HEK293 (cell line): ENCODE measurements around the gene SLAMF7.

Experiments used
- CTCF ChIP-seq: fragments of 450-650 bp; formaldehyde crosslinking; IDR thresholded peaks from 2 replicates; pipeline ENCODE4 v1.5.1; 2016; ENCODE audit warnings: missing biosample characterization, missing genetic modification characterization
- SALL2 ChIP-seq: fragments of 450-650 bp; formaldehyde crosslinking; IDR thresholded peaks from 2 replicates; pipeline ENCODE4 v1.5.0; 2017; ENCODE audit warnings: missing biosample characterization, mild to moderate bottlenecking, missing genetic modification characterization, borderline replicate concordance
- SETDB1 ChIP-seq: IDR thresholded peaks from one replicate; pipeline ENCODE4 v1.6.1; 2017; ENCODE audit warnings: mild to moderate bottlenecking, low read length, moderate library complexity, mixed read lengths; ENCODE audit not compliant: insufficient read length
- YY1 ChIP-seq: fragments of 450-650 bp; formaldehyde crosslinking; IDR thresholded peaks from 2 replicates; pipeline ENCODE4 v1.5.1; 2018; ENCODE audit warnings: missing biosample characterization, missing genetic modification characterization
- ZBTB17 ChIP-seq: fragments of 450-650 bp; formaldehyde crosslinking; IDR thresholded peaks from 2 replicates; pipeline ENCODE4 v1.5.1; 2016; ENCODE audit warnings: missing biosample characterization, missing genetic modification characterization
- ZBTB44 ChIP-seq: fragments of 450-650 bp; IDR thresholded peaks from 2 replicates; pipeline ENCODE4 v1.5.1; 2018; ENCODE audit warnings: missing biosample characterization, mild to moderate bottlenecking, missing genetic modification characterization
- ZNF10 ChIP-seq: fragments of 450-650 bp; formaldehyde crosslinking; IDR thresholded peaks from 2 replicates; pipeline ENCODE4 v1.5.1; 2017; ENCODE audit warnings: missing biosample characterization, missing genetic modification characterization
- ZNF274 ChIP-seq, 2 experiments: fragments of 200-500 bp in 1 of 2; fragments of 450-650 bp in 1 of 2; sonication (Bioruptor generic) in 1 of 2; formaldehyde crosslinking in 1 of 2; IDR thresholded peaks; 2 replicates each; pipeline versions ENCODE4 v1.5.1 to v1.6.1; 2014 to 2016; ENCODE audit warnings: borderline replicate concordance in 1 of 2, inconsistent platforms in 1 of 2, low read length in 1 of 2, missing biosample characterization in 1 of 2, missing genetic modification characterization in 1 of 2
- ZNF670 ChIP-seq: fragments of 450-650 bp; formaldehyde crosslinking; IDR thresholded peaks from 2 replicates; pipeline ENCODE4 v1.5.1; 2016; ENCODE audit warnings: missing biosample characterization, missing genetic modification characterization, low read depth
- TF ChIP-seq, protein P1 (sequence below): fragments of 450-650 bp; formaldehyde crosslinking; IDR thresholded peaks from 2 replicates; pipeline ENCODE4 v1.5.1; 2017; ENCODE audit warnings: missing biosample characterization, missing genetic modification characterization
- TF ChIP-seq, protein P2 (sequence below): fragments of 450-650 bp; formaldehyde crosslinking; IDR thresholded peaks from 2 replicates; pipeline ENCODE4 v1.5.1; 2016; ENCODE audit warnings: missing biosample characterization, missing genetic modification characterization
- TF ChIP-seq, protein P3 (sequence below): fragments of 450-650 bp; formaldehyde crosslinking; IDR thresholded peaks from 2 replicates; pipeline ENCODE4 v1.5.1; 2016; ENCODE audit warnings: missing biosample characterization, missing genetic modification characterization
- TF ChIP-seq, protein P4 (sequence below): fragments of 450-650 bp; formaldehyde crosslinking; IDR thresholded peaks from 2 replicates; pipeline ENCODE4 v1.5.1; 2016; ENCODE audit warnings: missing biosample characterization, missing genetic modification characterization

DNA sequence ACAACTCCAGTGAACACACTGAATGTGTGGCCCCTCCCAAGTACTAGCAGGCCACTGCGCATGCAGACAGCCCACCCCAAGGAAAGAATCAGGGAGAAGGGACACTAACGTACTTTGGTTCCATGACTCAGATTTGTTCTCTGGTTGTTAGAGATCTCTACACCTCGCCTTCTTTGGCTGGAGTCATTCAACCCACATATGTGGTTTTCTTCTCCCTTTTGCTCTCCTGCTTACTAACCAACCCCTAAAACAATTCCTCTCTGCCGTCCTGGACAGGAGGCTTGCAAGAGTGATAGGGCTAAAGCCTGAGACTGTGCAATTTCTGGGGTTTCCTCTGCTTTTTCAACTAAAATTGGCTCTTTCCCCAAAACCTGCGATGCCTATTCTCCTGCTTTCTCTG, 21.7 kb upstream of the SLAMF7 start:
- TF ChIP-seq ZBTB17 (tag by site-specific recombination) (no peak), CTCF (tag by site-specific recombination) (no peak), ZNF10 (tag by site-specific recombination) (no peak), SALL2 (tag by site-specific recombination) (no peak), ZBTB44 (no peak), SETDB1 (no peak), YY1 (tag by site-specific recombination) (no peak), ZNF274 (IDR thresholded peaks at IDR 0.05; ENCODE audit: low read length) (no peak), ZNF274 (tag by site-specific recombination; IDR thresholded peaks at IDR 0.05; ENCODE audit: borderline replicate concordance) (no peak), ZNF670 (tag by site-specific recombination) (no peak)
- TF ChIP-seq, protein P1, sequence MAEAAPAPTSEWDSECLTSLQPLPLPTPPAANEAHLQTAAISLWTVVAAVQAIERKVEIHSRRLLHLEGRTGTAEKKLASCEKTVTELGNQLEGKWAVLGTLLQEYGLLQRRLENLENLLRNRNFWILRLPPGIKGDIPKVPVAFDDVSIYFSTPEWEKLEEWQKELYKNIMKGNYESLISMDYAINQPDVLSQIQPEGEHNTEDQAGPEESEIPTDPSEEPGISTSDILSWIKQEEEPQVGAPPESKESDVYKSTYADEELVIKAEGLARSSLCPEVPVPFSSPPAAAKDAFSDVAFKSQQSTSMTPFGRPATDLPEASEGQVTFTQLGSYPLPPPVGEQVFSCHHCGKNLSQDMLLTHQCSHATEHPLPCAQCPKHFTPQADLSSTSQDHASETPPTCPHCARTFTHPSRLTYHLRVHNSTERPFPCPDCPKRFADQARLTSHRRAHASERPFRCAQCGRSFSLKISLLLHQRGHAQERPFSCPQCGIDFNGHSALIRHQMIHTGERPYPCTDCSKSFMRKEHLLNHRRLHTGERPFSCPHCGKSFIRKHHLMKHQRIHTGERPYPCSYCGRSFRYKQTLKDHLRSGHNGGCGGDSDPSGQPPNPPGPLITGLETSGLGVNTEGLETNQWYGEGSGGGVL (tag by site-specific recombination) = no peak
- TF ChIP-seq, protein P2, sequence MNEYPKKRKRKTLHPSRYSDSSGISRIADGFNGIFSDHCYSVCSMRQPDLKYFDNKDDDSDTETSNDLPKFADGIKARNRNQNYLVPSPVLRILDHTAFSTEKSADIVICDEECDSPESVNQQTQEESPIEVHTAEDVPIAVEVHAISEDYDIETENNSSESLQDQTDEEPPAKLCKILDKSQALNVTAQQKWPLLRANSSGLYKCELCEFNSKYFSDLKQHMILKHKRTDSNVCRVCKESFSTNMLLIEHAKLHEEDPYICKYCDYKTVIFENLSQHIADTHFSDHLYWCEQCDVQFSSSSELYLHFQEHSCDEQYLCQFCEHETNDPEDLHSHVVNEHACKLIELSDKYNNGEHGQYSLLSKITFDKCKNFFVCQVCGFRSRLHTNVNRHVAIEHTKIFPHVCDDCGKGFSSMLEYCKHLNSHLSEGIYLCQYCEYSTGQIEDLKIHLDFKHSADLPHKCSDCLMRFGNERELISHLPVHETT (tag by site-specific recombination) = no peak
- TF ChIP-seq, protein P3, sequence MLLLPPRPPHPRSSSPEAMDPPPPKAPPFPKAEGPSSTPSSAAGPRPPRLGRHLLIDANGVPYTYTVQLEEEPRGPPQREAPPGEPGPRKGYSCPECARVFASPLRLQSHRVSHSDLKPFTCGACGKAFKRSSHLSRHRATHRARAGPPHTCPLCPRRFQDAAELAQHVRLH (tag by site-specific recombination) = no peak
- TF ChIP-seq, protein P4, sequence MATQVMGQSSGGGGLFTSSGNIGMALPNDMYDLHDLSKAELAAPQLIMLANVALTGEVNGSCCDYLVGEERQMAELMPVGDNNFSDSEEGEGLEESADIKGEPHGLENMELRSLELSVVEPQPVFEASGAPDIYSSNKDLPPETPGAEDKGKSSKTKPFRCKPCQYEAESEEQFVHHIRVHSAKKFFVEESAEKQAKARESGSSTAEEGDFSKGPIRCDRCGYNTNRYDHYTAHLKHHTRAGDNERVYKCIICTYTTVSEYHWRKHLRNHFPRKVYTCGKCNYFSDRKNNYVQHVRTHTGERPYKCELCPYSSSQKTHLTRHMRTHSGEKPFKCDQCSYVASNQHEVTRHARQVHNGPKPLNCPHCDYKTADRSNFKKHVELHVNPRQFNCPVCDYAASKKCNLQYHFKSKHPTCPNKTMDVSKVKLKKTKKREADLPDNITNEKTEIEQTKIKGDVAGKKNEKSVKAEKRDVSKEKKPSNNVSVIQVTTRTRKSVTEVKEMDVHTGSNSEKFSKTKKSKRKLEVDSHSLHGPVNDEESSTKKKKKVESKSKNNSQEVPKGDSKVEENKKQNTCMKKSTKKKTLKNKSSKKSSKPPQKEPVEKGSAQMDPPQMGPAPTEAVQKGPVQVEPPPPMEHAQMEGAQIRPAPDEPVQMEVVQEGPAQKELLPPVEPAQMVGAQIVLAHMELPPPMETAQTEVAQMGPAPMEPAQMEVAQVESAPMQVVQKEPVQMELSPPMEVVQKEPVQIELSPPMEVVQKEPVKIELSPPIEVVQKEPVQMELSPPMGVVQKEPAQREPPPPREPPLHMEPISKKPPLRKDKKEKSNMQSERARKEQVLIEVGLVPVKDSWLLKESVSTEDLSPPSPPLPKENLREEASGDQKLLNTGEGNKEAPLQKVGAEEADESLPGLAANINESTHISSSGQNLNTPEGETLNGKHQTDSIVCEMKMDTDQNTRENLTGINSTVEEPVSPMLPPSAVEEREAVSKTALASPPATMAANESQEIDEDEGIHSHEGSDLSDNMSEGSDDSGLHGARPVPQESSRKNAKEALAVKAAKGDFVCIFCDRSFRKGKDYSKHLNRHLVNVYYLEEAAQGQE (tag by site-specific recombination) = no peak
